ENCODE measurements around the gene ARHGAP4. TPM values are rescaled to one million over a fixed set of nuclear protein-coding genes. Genes with fewer than 3 reads are reported as not detected.

ARHGAP4 gene
- total RNA-seq, 4 donors from 2014 or later = 23.0 to 90.9 (median 32.7) TPM

DNA sequence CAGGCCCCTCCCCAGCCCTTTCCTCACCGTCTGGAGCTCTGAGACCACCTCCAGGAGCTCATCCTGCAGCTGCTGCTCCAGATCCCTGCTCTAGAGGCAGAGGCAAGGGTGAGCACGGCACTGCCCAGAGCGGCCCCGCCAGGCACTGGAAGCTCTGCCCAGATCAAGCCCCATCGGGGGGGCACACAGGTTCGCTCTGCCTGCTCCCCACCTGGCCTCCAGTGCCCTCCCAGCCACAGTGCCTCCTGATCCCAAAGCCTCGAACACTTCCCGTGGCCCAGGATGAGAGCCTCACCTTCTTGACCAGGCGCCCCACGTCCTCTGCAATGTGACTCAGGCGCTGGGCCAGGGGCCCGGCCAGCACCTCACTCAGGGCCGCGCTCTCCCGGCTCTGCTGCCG is 5.0 kb downstream of the ARHGAP4 start:
- Histone ChIP-seq H3K27ac (no peak overlapping the region), H3K27me3 (peaks cover 0 to 15% of the 10 kb centered on the region in 2 donors), H3K36me3 (no peaks in the 10 kb centered on the region), H3K4me1 (peaks cover 0 to 48% (median 8%) of the 10 kb centered on the region in 4 donors), H3K9me3 (no peaks in the 10 kb centered on the region), H3K4me3 (no peak overlapping the region)
- WGBS, 2 donors = 73 to 100% methylated on average over 3 to 16 of the region's 16 CpGs
- DNase-seq (ENCODE audit: low spot score in 2 of 2) = no peak
- no peak for TF ChIP-seq POLR2A (IDR thresholded peaks at IDR 0.05)

DNA sequence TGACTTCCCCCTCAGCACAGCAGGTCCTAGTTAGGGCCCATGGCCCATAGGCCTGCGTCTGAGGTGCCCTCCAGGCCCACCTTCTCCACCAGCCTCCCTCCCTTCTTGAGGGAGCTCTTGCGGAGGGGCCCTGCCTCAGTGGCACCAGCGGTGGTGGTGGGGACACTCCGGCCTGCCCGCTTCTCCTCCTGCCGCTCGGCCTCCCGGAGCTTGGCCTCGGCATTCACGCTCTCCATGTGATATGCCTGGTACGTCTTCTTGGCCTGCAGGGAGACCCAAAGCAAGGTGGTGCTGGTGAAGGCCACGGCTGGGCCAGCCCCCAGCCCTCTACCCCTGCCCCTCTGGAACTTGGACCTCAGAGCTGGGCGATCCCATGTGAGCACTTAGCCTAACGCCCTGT is 5.5 kb downstream of the ARHGAP4 start:
- Histone ChIP-seq H3K4me3 (no peak overlapping the region), H3K4me1 (peaks cover 0 to 44% (median 8%) of the 10 kb centered on the region in 4 donors)

DNA sequence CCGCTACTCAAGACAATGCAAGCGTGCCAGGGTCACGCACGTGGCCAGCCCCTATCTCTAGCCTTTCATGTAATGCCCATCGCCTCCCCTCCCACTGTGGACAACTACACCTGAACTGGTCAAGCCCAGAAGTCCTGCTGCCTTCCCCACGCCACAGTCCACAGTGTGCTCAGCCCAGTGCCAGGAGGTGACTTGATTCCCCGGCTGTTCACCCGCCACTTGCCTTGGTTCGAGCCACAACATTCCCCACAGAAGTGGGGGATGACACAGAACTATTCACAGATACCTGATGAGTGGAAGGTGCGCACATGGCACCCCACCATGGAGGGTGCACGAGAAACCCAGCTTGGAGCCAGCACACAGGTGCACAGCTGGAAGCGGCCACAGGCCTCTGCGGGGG is 6.8 kb downstream of the ARHGAP4 start:
- 91 to 99% methylated on average over 12 to 13 of the region's 13 CpGs for WGBS, 2 donors
- no peaks in the 10 kb centered on the region for H3K9me3 ChIP-seq
- TF ChIP-seq POLR2A (IDR thresholded peaks at IDR 0.05) (no peak), EP300 (IDR thresholded peaks at IDR 0.05) (no peak)
- TF ChIP-seq, protein P1, sequence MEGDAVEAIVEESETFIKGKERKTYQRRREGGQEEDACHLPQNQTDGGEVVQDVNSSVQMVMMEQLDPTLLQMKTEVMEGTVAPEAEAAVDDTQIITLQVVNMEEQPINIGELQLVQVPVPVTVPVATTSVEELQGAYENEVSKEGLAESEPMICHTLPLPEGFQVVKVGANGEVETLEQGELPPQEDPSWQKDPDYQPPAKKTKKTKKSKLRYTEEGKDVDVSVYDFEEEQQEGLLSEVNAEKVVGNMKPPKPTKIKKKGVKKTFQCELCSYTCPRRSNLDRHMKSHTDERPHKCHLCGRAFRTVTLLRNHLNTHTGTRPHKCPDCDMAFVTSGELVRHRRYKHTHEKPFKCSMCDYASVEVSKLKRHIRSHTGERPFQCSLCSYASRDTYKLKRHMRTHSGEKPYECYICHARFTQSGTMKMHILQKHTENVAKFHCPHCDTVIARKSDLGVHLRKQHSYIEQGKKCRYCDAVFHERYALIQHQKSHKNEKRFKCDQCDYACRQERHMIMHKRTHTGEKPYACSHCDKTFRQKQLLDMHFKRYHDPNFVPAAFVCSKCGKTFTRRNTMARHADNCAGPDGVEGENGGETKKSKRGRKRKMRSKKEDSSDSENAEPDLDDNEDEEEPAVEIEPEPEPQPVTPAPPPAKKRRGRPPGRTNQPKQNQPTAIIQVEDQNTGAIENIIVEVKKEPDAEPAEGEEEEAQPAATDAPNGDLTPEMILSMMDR (IDR thresholded peaks at IDR 0.05) = no peak
- H3K36me3 ChIP-seq = no peaks in the 10 kb centered on the region
- H3K4me3 ChIP-seq = no peak overlapping the region
- H3K27me3 ChIP-seq = peaks cover 0 to 13% of the 10 kb centered on the region in 2 donors
- H3K4me1 ChIP-seq = peaks cover 0 to 35% (median 7%) of the 10 kb centered on the region in 4 donors
- no peak for DNase-seq (ENCODE audit: low spot score in 2 of 2)
- H3K27ac ChIP-seq = no peak overlapping the region

More for the DNA sequence above, 5.5 kb downstream of the ARHGAP4 start:
- H3K27me3 ChIP-seq = peaks cover 0 to 15% of the 10 kb centered on the region in 2 donors
- no peak overlapping the region for H3K27ac ChIP-seq
- 94 to 100% methylated on average over 1 to 13 of the region's 14 CpGs for WGBS, 2 donors
- H3K36me3 ChIP-seq = no peaks in the 10 kb centered on the region
- no peak for DNase-seq (ENCODE audit: low spot score in 2 of 2)
- H3K9me3 ChIP-seq = no peaks in the 10 kb centered on the region
- no peak for TF ChIP-seq EP300 (IDR thresholded peaks at IDR 0.05)

DNA sequence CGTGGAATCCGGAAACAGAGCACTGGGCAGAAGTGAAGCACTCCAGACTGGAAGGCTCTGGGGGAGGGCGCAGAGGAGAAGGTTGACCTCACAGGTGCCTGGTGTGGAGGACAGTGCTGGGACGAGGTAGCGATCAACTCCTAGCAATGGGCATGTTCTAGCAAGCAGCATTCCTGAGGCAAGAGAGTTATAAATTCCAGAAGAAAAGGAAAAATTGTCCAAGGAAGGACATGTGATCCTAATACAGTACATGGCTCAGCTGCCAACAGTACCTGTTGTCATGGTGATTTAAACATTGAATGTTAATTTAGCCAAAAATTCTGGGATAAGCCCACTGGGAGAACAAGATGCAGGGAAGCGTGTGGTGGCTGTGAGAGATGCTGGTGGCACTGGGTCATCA is 8.2 kb downstream of the ARHGAP4 start:
- no peaks in the 10 kb centered on the region for H3K9me3 ChIP-seq
- H3K36me3 ChIP-seq = no peaks in the 10 kb centered on the region
- no peak for DNase-seq (ENCODE audit: low spot score in 2 of 2)
- 81 to 85% methylated on average over 6 of the region's 6 CpGs for WGBS, 2 donors
- H3K27me3 ChIP-seq = no peaks in the 10 kb centered on the region
- H3K4me1 ChIP-seq = peaks cover 0 to 21% (median 5%) of the 10 kb centered on the region in 4 donors
- H3K4me3 ChIP-seq = no peak overlapping the region
- H3K27ac ChIP-seq = no peak overlapping the region
- no peak for TF ChIP-seq POLR2A (IDR thresholded peaks at IDR 0.05)
- TF ChIP-seq, protein P1 (IDR thresholded peaks at IDR 0.05) = no peak
- TF ChIP-seq EP300 (IDR thresholded peaks at IDR 0.05) = no peak

DNA sequence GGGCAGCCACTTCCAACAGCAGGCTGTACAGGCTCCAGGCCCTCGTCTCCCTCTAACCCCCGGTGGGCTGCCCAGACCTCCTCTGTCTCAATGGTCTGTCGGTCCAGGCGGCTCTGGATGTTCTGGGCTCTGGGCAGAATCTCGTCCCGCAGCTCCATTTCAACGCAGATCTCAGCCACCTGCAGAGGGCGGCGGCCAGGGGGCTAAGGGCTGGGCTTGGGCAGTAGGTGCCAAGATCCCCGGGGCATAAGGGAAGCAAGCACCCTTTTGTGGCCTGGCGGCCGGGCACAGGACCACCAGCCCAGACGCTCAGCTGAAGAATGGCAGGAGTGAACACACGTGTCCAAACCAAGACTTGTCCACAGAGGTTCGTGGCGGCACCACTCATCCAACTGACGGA is 12.4 kb downstream of the ARHGAP4 start:
- WGBS, 2 donors = 86 to 91% methylated on average over 9 to 17 of the region's 17 CpGs
- no peaks in the 10 kb centered on the region for H3K36me3 ChIP-seq
- no peaks in the 10 kb centered on the region for H3K9me3 ChIP-seq
- no peaks in the 10 kb centered on the region for H3K4me1 ChIP-seq
- no peak overlapping the region for H3K4me3 ChIP-seq
- no peak for DNase-seq (ENCODE audit: low spot score in 2 of 2)
- no peaks in the 10 kb centered on the region for H3K27me3 ChIP-seq
- TF ChIP-seq, protein P1 (IDR thresholded peaks at IDR 0.05) = no peak
- TF ChIP-seq EP300 (IDR thresholded peaks at IDR 0.05) = no peak
- no peak for TF ChIP-seq POLR2A (IDR thresholded peaks at IDR 0.05)
- H3K27ac ChIP-seq = no peak overlapping the region

DNA sequence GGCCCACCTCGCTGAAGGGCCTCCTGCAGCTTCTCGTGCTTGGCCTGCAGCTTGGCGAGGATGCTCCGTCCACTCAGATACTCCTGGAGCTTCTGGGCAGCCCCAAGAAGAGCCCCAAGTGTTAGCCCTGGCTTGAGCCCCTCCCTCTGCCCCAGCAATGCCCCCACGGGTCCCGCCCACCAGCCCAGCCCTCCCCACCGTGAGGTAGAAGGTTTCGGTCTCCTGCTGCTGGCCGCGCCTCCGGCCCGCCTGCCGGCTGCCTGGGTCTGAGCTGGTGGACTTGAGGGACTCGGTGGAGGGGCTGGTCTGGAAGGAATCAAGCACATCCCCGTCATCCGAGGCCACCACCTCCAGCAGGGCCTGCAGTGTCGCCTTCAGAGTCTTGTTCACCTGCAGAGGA is 12.9 kb downstream of the ARHGAP4 start:
- H3K9me3 ChIP-seq = no peaks in the 10 kb centered on the region
- H3K4me3 ChIP-seq = no peak overlapping the region
- no peaks in the 10 kb centered on the region for H3K36me3 ChIP-seq
- TF ChIP-seq POLR2A (IDR thresholded peaks at IDR 0.05) (no peak), EP300 (IDR thresholded peaks at IDR 0.05) (no peak)
- TF ChIP-seq, protein P1 (IDR thresholded peaks at IDR 0.05) = no peak
- DNase-seq (ENCODE audit: low spot score in 2 of 2) = no peak
- no peaks in the 10 kb centered on the region for H3K4me1 ChIP-seq
- H3K27ac ChIP-seq = no peak overlapping the region
- WGBS, 2 donors = 71 to 73% methylated on average over 3 to 17 of the region's 17 CpGs
- H3K27me3 ChIP-seq = no peaks in the 10 kb centered on the region

Measured in tibial nerve (tissue), 4 donors.